HEK293 (cell line): ENCODE measurements around the gene CTDSP2.

Source experiments
- BCL11B ChIP-seq: fragments of 450-650 bp; formaldehyde crosslinking; IDR thresholded peaks from 2 replicates; pipeline ENCODE4 v1.5.1; 2016; ENCODE audit warnings: low read depth, missing biosample characterization, missing genetic modification characterization
- SCRT1 ChIP-seq: fragments of 450-650 bp; formaldehyde crosslinking; IDR thresholded peaks from 2 replicates; pipeline ENCODE4 v1.5.1; 2016; ENCODE audit warnings: missing biosample characterization, missing genetic modification characterization, borderline replicate concordance
- YY1 ChIP-seq: fragments of 450-650 bp; formaldehyde crosslinking; IDR thresholded peaks from 2 replicates; pipeline ENCODE4 v1.5.1; 2018; ENCODE audit warnings: missing biosample characterization, missing genetic modification characterization
- ZNF148 ChIP-seq: fragments of 450-650 bp; formaldehyde crosslinking; IDR thresholded peaks from 2 replicates; pipeline ENCODE4 v1.5.0; 2017; ENCODE audit warnings: missing biosample characterization, missing genetic modification characterization, borderline replicate concordance
- ZNF292 ChIP-seq: fragments of 450-650 bp; formaldehyde crosslinking; IDR thresholded peaks from 2 replicates; pipeline ENCODE4 v1.5.1; 2016; ENCODE audit warnings: low read depth, missing biosample characterization, missing genetic modification characterization, borderline replicate concordance
- ZNF354C ChIP-seq: fragments of 450-650 bp; formaldehyde crosslinking; IDR thresholded peaks from 2 replicates; pipeline ENCODE4 v1.5.1; 2016; ENCODE audit warnings: missing biosample characterization, missing genetic modification characterization, low read depth, borderline replicate concordance
- ZNF555 ChIP-seq: fragments of 450-650 bp; formaldehyde crosslinking; conservative IDR thresholded peaks from 2 replicates; pipeline ENCODE4 v1.5.1; 2017; ENCODE audit warnings: missing biosample characterization, mild to moderate bottlenecking, missing genetic modification characterization, inconsistent platforms
- ZNF660 ChIP-seq: fragments of 450-650 bp; IDR thresholded peaks from 2 replicates; pipeline ENCODE4 v1.5.1; 2018; ENCODE audit warnings: missing biosample characterization, mild to moderate bottlenecking, missing genetic modification characterization
- ZNF791 ChIP-seq: fragments of 450-650 bp; formaldehyde crosslinking; IDR thresholded peaks from 2 replicates; pipeline ENCODE4 v1.5.1; 2016; ENCODE audit warnings: missing biosample characterization, missing genetic modification characterization
- TF ChIP-seq, protein P1 (sequence below): sonication (generic); formaldehyde crosslinking; IDR thresholded peaks from 2 replicates; pipeline ENCODE4 v1.8.1; 2022; ENCODE audit warnings: mild to moderate bottlenecking, moderate library complexity, missing genetic modification reagents
- TF ChIP-seq, protein P2 (sequence below): fragments of 450-650 bp; IDR thresholded peaks from 2 replicates; pipeline ENCODE4 v1.5.1; 2018; ENCODE audit warnings: missing biosample characterization, mild to moderate bottlenecking, missing genetic modification characterization
- TF ChIP-seq, protein P3 (sequence below): fragments of 450-650 bp; formaldehyde crosslinking; IDR thresholded peaks from 2 replicates; pipeline ENCODE4 v1.5.1; 2016; ENCODE audit warnings: missing biosample characterization, missing genetic modification characterization

DNA sequence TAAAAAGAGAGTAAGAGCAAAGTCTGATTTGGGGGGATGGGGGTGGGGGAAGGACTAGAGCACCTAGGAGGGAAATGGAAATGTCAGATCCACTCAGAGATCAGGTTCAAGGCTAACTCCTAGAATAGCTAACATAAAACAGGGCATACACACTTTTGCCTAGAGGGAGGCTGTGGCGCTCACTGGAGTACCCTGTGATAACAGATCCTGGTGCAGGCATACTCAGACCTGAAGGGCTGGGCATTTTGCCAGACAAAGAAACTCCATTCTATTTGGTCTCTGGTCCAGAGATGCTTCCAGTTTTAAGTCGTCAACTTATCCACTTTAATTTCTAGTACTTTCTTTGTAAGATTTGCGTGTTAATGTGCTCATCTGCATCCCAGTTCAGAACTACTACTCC, 5.8 kb downstream of the CTDSP2 start:
- TF ChIP-seq SCRT1 (tag by site-specific recombination), result no peak
- TF ChIP-seq, protein P1, sequence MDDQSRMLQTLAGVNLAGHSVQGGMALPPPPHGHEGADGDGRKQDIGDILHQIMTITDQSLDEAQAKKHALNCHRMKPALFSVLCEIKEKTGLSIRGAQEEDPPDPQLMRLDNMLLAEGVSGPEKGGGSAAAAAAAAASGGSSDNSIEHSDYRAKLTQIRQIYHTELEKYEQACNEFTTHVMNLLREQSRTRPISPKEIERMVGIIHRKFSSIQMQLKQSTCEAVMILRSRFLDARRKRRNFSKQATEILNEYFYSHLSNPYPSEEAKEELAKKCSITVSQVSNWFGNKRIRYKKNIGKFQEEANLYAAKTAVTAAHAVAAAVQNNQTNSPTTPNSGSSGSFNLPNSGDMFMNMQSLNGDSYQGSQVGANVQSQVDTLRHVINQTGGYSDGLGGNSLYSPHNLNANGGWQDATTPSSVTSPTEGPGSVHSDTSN (CRISPR knock-in tag), result no peak
- TF ChIP-seq YY1 (tag by site-specific recombination), result no peak
- no peak for TF ChIP-seq ZNF791 (tag by site-specific recombination)
- no peak for TF ChIP-seq ZNF660 (tag by site-specific recombination)
- TF ChIP-seq, protein P2, sequence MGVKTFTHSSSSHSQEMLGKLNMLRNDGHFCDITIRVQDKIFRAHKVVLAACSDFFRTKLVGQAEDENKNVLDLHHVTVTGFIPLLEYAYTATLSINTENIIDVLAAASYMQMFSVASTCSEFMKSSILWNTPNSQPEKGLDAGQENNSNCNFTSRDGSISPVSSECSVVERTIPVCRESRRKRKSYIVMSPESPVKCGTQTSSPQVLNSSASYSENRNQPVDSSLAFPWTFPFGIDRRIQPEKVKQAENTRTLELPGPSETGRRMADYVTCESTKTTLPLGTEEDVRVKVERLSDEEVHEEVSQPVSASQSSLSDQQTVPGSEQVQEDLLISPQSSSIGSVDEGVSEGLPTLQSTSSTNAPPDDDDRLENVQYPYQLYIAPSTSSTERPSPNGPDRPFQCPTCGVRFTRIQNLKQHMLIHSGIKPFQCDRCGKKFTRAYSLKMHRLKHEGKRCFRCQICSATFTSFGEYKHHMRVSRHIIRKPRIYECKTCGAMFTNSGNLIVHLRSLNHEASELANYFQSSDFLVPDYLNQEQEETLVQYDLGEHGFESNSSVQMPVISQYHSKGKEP (tag by site-specific recombination), result no peak
- TF ChIP-seq ZNF354C (tag by site-specific recombination), result no peak
- TF ChIP-seq BCL11B (tag by site-specific recombination), result no peak
- TF ChIP-seq, protein P3, sequence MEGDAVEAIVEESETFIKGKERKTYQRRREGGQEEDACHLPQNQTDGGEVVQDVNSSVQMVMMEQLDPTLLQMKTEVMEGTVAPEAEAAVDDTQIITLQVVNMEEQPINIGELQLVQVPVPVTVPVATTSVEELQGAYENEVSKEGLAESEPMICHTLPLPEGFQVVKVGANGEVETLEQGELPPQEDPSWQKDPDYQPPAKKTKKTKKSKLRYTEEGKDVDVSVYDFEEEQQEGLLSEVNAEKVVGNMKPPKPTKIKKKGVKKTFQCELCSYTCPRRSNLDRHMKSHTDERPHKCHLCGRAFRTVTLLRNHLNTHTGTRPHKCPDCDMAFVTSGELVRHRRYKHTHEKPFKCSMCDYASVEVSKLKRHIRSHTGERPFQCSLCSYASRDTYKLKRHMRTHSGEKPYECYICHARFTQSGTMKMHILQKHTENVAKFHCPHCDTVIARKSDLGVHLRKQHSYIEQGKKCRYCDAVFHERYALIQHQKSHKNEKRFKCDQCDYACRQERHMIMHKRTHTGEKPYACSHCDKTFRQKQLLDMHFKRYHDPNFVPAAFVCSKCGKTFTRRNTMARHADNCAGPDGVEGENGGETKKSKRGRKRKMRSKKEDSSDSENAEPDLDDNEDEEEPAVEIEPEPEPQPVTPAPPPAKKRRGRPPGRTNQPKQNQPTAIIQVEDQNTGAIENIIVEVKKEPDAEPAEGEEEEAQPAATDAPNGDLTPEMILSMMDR (tag by site-specific recombination), result no peak
- TF ChIP-seq ZNF292 (tag by site-specific recombination), result no peak
- TF ChIP-seq ZNF555 (tag by site-specific recombination), result no peak
- TF ChIP-seq ZNF148 (tag by site-specific recombination), result no peak
